ENCODE data around the gene OPN1MW3. TPM values are rescaled to one million over a fixed set of nuclear protein-coding genes. Genes with fewer than 3 reads are reported as not detected.

The OPN1MW3 gene
- polyA plus RNA-seq, 3 donors = not detected

- no peak for DNase-seq (ENCODE audit: extremely low read depth in 1 of 11, low read depth in 9 of 11, low spot score in 4 of 11)
Observed at GRCh38 chrX:154320406-154320805, 63.0 kb downstream of the OPN1MW3 start.

Other genes with a start within 250 kb of the OPN1MW3 start
- 10 to 100 TPM; 52.0 to 69.7 (median 62.3) TPM for gene IRAK1, start 237.7 kb upstream of the OPN1MW3 start, polyA plus RNA-seq (ENCODE audit: insufficient read length in 3 of 3)
- gene MECP2, start 159.9 kb upstream of the OPN1MW3 start, polyA plus RNA-seq (ENCODE audit: insufficient read length in 3 of 3) = 10 to 100 TPM; 27.1 to 34.2 (median 32.7) TPM
- gene OPN1LW, start 113.3 kb upstream of the OPN1MW3 start, polyA plus RNA-seq (ENCODE audit: insufficient read length in 3 of 3) = not detected
- not detected for gene OPN1MW, start 75.0 kb upstream of the OPN1MW3 start, polyA plus RNA-seq (ENCODE audit: insufficient read length in 3 of 3)
- gene OPN1MW2, start 37.8 kb upstream of the OPN1MW3 start, polyA plus RNA-seq (ENCODE audit: insufficient read length in 3 of 3) = not detected
- not detected for gene TEX28, start 37.5 kb downstream of the OPN1MW3 start, polyA plus RNA-seq (ENCODE audit: insufficient read length in 3 of 3)
- under 1 TPM; 0.22 to 0.52 (median 0.24) TPM for gene TKTL1, start 38.2 kb downstream of the OPN1MW3 start, polyA plus RNA-seq (ENCODE audit: insufficient read length in 3 of 3)
- 100 to 1,000 TPM; 412 to 595 (median 545) TPM for gene FLNA, start 117.1 kb downstream of the OPN1MW3 start, polyA plus RNA-seq (ENCODE audit: insufficient read length in 3 of 3)
- gene EMD, start 121.7 kb downstream of the OPN1MW3 start, polyA plus RNA-seq (ENCODE audit: insufficient read length in 3 of 3) = 10 to 100 TPM; 71.3 to 97.8 (median 78.0) TPM
- gene RPL10, start 140.8 kb downstream of the OPN1MW3 start, polyA plus RNA-seq (ENCODE audit: insufficient read length in 3 of 3) = 1,000 to 10,000 TPM; 3,021 to 3,596 (median 3,323) TPM
- 10 to 100 TPM; 11.5 to 13.9 (median 12.0) TPM for gene DNASE1L1, start 151.7 kb downstream of the OPN1MW3 start, polyA plus RNA-seq (ENCODE audit: insufficient read length in 3 of 3)
- gene TAFAZZIN, start 154.0 kb downstream of the OPN1MW3 start, polyA plus RNA-seq (ENCODE audit: insufficient read length in 3 of 3) = 10 to 100 TPM; 32.4 to 51.9 (median 33.2) TPM
- 100 to 1,000 TPM; 133 to 160 (median 154) TPM for gene ATP6AP1, start 171.1 kb downstream of the OPN1MW3 start, polyA plus RNA-seq (ENCODE audit: insufficient read length in 3 of 3)
- 100 to 1,000 TPM; 112 to 147 (median 141) TPM for gene GDI1, start 179.6 kb downstream of the OPN1MW3 start, polyA plus RNA-seq (ENCODE audit: insufficient read length in 3 of 3)
- gene FAM50A, start 186.6 kb downstream of the OPN1MW3 start, polyA plus RNA-seq (ENCODE audit: insufficient read length in 3 of 3) = 10 to 100 TPM; 47.3 to 60.2 (median 54.6) TPM
- 10 to 100 TPM; 52.8 to 72.0 (median 57.0) TPM for gene PLXNA3, start 200.7 kb downstream of the OPN1MW3 start, polyA plus RNA-seq (ENCODE audit: insufficient read length in 3 of 3)
- 10 to 100 TPM in 2 of 3 donors, 1 to 10 TPM in 1; 9.2 to 14.9 (median 11.8) TPM for gene LAGE3, start 221.7 kb downstream of the OPN1MW3 start, polyA plus RNA-seq (ENCODE audit: insufficient read length in 3 of 3)
- gene UBL4A, start 229.0 kb downstream of the OPN1MW3 start, polyA plus RNA-seq (ENCODE audit: insufficient read length in 3 of 3) = 10 to 100 TPM; 23.9 to 32.2 (median 25.9) TPM
- 10 to 100 TPM; 14.8 to 23.1 (median 21.4) TPM for gene SLC10A3, start 233.0 kb downstream of the OPN1MW3 start, polyA plus RNA-seq (ENCODE audit: insufficient read length in 3 of 3)